H1 (cell line): Measurements from ENCODE around the gene EZH2. TPM values are rescaled to one million over a fixed set of nuclear protein-coding genes. Genes with fewer than 3 reads are reported as not detected.

Source experiments
- polyA plus RNA-seq, 7 experiments: library from polyadenylated mRNA; depleted of rRNA in 3 of 7; stranded (reverse) in 5 of 7; unstranded in 2 of 7; fragments of >200 nt in 5 of 7; fragments of 200-250 nt in 2 of 7; gene quantifications; 1 replicate in 5 of 7; 2 replicates in 1 of 7; 4 replicates in 1 of 7; pipeline versions ENCODE4 v1.2.1 to v1.2.3, GENCODE V29; 2011 to 2013; ENCODE audit warnings: missing spikeins in 2 of 7, mixed read lengths in 2 of 7
- total RNA-seq: library from RNA; stranded (reverse); fragmentation: NEBNext Ultra II Directional; extraction: Animal tissue kit (Norgen Biotek cat#: 25700); gene quantifications from 2 replicates; pipeline ENCODE4 v1.2.1, GENCODE V29; 2021
- TF ChIP-seq, protein P1 (sequence below): fragments of 300-600 bp; sonication (generic); IDR thresholded peaks from 2 replicates; pipeline ENCODE4 v1.7.1; 2012; ENCODE audit warnings: low read length, moderate library complexity, mild to moderate bottlenecking, inconsistent platforms; ENCODE audit not compliant: insufficient replicate concordance

EZH2 gene
- total and polyA plus RNA-seq, 2 of the 8 experiments (the other 6 are each of a cell fraction or from before 2014, with no cell fraction given) = 28.9 to 49.0 TPM

DNA sequence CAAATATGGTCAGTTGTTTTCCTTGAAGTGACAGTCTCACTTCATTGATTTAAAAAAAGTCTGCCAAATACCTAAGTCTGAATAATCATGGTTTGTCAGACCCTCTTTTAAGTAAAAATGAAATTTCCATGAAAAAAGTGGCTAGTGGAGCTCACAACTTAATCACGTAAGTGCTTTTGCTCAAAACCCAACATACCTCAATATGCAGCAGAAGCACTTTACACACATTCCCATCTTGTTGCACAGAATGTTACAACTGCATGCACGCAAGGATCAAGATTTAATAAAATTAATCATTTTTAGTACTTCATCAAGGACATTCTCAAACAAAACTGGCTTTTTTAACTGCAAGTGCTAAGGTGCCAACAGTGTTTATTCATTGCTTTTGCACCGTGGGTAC, 21.6 kb downstream of the EZH2 start (continued):
- TF ChIP-seq, protein P1, sequence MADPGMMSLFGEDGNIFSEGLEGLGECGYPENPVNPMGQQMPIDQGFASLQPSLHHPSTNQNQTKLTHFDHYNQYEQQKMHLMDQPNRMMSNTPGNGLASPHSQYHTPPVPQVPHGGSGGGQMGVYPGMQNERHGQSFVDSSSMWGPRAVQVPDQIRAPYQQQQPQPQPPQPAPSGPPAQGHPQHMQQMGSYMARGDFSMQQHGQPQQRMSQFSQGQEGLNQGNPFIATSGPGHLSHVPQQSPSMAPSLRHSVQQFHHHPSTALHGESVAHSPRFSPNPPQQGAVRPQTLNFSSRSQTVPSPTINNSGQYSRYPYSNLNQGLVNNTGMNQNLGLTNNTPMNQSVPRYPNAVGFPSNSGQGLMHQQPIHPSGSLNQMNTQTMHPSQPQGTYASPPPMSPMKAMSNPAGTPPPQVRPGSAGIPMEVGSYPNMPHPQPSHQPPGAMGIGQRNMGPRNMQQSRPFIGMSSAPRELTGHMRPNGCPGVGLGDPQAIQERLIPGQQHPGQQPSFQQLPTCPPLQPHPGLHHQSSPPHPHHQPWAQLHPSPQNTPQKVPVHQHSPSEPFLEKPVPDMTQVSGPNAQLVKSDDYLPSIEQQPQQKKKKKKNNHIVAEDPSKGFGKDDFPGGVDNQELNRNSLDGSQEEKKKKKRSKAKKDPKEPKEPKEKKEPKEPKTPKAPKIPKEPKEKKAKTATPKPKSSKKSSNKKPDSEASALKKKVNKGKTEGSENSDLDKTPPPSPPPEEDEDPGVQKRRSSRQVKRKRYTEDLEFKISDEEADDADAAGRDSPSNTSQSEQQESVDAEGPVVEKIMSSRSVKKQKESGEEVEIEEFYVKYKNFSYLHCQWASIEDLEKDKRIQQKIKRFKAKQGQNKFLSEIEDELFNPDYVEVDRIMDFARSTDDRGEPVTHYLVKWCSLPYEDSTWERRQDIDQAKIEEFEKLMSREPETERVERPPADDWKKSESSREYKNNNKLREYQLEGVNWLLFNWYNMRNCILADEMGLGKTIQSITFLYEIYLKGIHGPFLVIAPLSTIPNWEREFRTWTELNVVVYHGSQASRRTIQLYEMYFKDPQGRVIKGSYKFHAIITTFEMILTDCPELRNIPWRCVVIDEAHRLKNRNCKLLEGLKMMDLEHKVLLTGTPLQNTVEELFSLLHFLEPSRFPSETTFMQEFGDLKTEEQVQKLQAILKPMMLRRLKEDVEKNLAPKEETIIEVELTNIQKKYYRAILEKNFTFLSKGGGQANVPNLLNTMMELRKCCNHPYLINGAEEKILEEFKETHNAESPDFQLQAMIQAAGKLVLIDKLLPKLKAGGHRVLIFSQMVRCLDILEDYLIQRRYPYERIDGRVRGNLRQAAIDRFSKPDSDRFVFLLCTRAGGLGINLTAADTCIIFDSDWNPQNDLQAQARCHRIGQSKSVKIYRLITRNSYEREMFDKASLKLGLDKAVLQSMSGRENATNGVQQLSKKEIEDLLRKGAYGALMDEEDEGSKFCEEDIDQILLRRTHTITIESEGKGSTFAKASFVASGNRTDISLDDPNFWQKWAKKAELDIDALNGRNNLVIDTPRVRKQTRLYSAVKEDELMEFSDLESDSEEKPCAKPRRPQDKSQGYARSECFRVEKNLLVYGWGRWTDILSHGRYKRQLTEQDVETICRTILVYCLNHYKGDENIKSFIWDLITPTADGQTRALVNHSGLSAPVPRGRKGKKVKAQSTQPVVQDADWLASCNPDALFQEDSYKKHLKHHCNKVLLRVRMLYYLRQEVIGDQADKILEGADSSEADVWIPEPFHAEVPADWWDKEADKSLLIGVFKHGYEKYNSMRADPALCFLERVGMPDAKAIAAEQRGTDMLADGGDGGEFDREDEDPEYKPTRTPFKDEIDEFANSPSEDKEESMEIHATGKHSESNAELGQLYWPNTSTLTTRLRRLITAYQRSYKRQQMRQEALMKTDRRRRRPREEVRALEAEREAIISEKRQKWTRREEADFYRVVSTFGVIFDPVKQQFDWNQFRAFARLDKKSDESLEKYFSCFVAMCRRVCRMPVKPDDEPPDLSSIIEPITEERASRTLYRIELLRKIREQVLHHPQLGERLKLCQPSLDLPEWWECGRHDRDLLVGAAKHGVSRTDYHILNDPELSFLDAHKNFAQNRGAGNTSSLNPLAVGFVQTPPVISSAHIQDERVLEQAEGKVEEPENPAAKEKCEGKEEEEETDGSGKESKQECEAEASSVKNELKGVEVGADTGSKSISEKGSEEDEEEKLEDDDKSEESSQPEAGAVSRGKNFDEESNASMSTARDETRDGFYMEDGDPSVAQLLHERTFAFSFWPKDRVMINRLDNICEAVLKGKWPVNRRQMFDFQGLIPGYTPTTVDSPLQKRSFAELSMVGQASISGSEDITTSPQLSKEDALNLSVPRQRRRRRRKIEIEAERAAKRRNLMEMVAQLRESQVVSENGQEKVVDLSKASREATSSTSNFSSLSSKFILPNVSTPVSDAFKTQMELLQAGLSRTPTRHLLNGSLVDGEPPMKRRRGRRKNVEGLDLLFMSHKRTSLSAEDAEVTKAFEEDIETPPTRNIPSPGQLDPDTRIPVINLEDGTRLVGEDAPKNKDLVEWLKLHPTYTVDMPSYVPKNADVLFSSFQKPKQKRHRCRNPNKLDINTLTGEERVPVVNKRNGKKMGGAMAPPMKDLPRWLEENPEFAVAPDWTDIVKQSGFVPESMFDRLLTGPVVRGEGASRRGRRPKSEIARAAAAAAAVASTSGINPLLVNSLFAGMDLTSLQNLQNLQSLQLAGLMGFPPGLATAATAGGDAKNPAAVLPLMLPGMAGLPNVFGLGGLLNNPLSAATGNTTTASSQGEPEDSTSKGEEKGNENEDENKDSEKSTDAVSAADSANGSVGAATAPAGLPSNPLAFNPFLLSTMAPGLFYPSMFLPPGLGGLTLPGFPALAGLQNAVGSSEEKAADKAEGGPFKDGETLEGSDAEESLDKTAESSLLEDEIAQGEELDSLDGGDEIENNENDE = no peak
